HG03439 (cell line): Measurements from ENCODE around the gene GIPR.

Experiments
- ATAC-seq: cut with Tn5 transposase; IDR thresholded peaks from one replicate; pipeline ENCODE4 v1.9.1; 2021; ENCODE audit warnings: mild to moderate bottlenecking, moderate library complexity; ENCODE audit not compliant: unreplicated experiment

GIPR gene

DNA sequence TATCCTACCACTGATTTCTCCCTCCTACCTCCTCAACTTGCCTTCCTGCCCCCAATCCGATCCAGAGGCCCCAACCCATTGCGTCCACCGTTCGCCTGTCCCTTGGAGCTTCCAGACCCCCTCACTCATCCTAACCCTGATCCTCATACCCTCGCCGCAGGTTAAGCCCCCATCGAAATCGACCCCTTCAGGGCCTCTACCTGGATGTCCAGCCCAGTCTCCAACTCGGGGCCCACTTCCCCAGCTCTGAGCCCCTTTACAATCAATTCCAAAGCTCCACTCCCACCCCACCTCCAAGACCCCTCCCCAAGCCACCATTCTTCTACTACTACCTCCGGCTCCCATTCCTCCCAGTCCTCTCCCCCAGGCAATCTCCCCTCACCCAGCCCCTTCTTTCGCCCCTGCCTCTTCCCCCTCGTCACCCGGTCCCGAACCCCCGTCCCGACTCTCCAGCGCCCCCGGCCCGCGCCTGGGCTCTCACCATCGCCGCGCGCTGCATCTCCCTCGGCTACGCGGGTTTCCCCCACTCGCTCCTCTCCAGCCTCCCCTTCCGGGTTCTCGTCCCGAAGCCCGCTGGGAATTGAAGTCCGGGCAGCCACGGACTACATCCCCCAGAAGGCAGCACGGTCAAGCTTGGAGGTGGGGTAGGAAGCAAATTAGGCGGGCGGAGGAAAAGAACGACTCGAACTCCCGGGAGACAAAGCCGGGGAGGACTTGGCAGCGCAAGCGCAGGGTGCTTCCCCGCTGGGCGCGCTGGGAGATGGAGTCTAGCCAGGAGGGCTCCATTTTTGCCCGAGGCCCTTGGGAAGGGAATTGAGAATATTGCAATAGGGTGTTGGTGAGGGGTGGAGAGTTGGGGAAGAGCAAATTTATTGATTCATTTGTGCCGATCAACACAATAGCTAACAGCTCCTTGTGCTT, 62.6 kb downstream of the GIPR start, which contains the start of gene FBXO46:
Gene FBXO46 (minus strand): TSS at position 529 of the 921 bp plus-strand sequence. CDS start 17,401 bp downstream, outside the sequence.
- peak; percentile 89 for ATAC-seq
